Bronchial epithelial cell (primary cell): ENCODE data around the gene ZNF263. TPM values are rescaled to one million over a fixed set of nuclear protein-coding genes. Genes with fewer than 3 reads are reported as not detected.

Experiments used
- DNase-seq: peaks from one replicate; pipeline ENCODE4 v3.0.0-alpha.2; 2010; ENCODE audit warnings: low read depth
- FAIRE-seq: peaks from 2 replicates; lab custom pipeline; 2011; peaks lifted over from hg19 to GRCh38; lab: Jason Lieb, UNC
- H3K27me3 ChIP-seq: 2 replicates; pipeline ENCODE4 v1.5.1; 2011; ENCODE audit warnings: low read length; ENCODE audit not compliant: control insufficient read depth, insufficient read depth
- H3K36me3 ChIP-seq: 2 replicates; pipeline ENCODE4 v1.5.1; 2011; ENCODE audit warnings: low read length; ENCODE audit not compliant: control insufficient read depth, insufficient read depth
- H3K4me3 ChIP-seq: 2 replicates; pipeline ENCODE4 v1.5.1; 2011; ENCODE audit warnings: mild to moderate bottlenecking, low read depth, low read length, control low read depth
- total RNA-seq: library from RNA; depleted of rRNA; stranded (reverse); fragments of >200 nt; gene quantifications from 2 replicates; pipeline ENCODE4 v1.2.1, GENCODE V29; 2014
- TF ChIP-seq, protein P1 (sequence below): IDR thresholded peaks from 2 replicates; pipeline ENCODE4 v1.5.1; 2011; ENCODE audit warnings: mild to moderate bottlenecking, moderate library complexity, low read length, control low read depth, inconsistent platforms; ENCODE audit not compliant: insufficient read depth, severe bottlenecking

Gene ZNF263
- total RNA-seq, 1 donor from 2014 or later, result 60.6 TPM

- peaks cover 8% of the 10 kb centered on the region for H3K36me3 ChIP-seq
- H3K4me3 ChIP-seq, result peak overlapping the region; percentile 69
- no peak for DNase-seq
- no peaks in the 10 kb centered on the region for H3K27me3 ChIP-seq
- TF ChIP-seq, protein P1, sequence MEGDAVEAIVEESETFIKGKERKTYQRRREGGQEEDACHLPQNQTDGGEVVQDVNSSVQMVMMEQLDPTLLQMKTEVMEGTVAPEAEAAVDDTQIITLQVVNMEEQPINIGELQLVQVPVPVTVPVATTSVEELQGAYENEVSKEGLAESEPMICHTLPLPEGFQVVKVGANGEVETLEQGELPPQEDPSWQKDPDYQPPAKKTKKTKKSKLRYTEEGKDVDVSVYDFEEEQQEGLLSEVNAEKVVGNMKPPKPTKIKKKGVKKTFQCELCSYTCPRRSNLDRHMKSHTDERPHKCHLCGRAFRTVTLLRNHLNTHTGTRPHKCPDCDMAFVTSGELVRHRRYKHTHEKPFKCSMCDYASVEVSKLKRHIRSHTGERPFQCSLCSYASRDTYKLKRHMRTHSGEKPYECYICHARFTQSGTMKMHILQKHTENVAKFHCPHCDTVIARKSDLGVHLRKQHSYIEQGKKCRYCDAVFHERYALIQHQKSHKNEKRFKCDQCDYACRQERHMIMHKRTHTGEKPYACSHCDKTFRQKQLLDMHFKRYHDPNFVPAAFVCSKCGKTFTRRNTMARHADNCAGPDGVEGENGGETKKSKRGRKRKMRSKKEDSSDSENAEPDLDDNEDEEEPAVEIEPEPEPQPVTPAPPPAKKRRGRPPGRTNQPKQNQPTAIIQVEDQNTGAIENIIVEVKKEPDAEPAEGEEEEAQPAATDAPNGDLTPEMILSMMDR, result no peak
- FAIRE-seq, result no peak
Measured at GRCh38 chr16:3283543-3284447, 504 bp downstream of the ZNF263 start.

GRCh38 chr16:3285131-3285530 lies 1.8 kb downstream of the ZNF263 start:
- H3K36me3 ChIP-seq, result peaks cover 18% of the 10 kb centered on the region
- TF ChIP-seq, protein P1, result no peak
- DNase-seq, result no peak
- H3K27me3 ChIP-seq, result no peaks in the 10 kb centered on the region
- no peak for FAIRE-seq
- H3K4me3 ChIP-seq, result no peak overlapping the region

GRCh38 chr16:3289998-3290673 lies 6.8 kb downstream of the ZNF263 start:
- DNase-seq (no peak), FAIRE-seq (no peak)
- Histone ChIP-seq H3K36me3 (peaks cover 27% of the 10 kb centered on the region), H3K27me3 (no peaks in the 10 kb centered on the region), H3K4me3 (no peak overlapping the region)
- TF ChIP-seq, protein P1, result no peak

GRCh38 chr16:3292604-3293003 lies 9.3 kb downstream of the ZNF263 start:
- no peak for DNase-seq
- Histone ChIP-seq H3K36me3 (peaks cover 23% of the 10 kb centered on the region), H3K27me3 (no peaks in the 10 kb centered on the region), H3K4me3 (no peak overlapping the region)
- FAIRE-seq, result peak; percentile 91
- TF ChIP-seq, protein P1, result no peak

DNA sequence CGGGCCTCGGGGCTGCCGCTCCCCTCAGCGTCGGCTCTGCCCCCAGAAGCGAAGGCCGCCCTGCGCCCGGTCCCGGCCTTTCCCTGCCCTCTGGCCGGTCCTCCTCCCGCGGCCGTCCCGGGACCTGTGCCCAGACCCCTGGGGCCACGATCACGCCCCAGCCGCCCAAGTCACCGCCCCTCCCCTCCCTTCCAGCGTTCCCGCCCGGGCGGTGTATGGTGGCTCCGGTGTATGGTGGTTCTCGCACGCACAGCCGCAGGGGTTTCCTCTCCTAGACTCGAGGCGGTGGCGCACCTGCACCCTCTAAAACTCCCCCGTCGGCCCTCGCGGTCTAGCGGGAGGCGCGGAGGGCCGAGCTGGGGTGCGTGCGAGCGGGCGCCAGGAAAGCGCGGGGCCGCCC lies 11.9 kb downstream of the ZNF263 start:
- no peak overlapping the region for H3K4me3 ChIP-seq
- DNase-seq, result no peak
- no peak for FAIRE-seq
- no peaks in the 10 kb centered on the region for H3K27me3 ChIP-seq
- TF ChIP-seq, protein P1, result no peak
- peaks cover 9% of the 10 kb centered on the region for H3K36me3 ChIP-seq
